IPS-15b (cell line): ENCODE measurements around the gene GRB14.
"Not testable (repeated sequence)": the region's sequence is repeated elsewhere in the genome, so short reads cannot be mapped to it uniquely, and the experiment has no call there.

ENCODE experiments used
- H3K27me3 ChIP-seq: one replicate; pipeline ENCODE4 v1.6.1; 2013; ENCODE audit warnings: low read length; ENCODE audit not compliant: control insufficient read depth, insufficient read depth
- H3K36me3 ChIP-seq: one replicate; pipeline ENCODE4 v1.6.1; 2013; ENCODE audit warnings: low read length; ENCODE audit not compliant: control insufficient read depth, insufficient read depth
- H3K4me1 ChIP-seq: one replicate; pipeline ENCODE4 v1.6.1; 2013; ENCODE audit warnings: mild to moderate bottlenecking, low read length; ENCODE audit not compliant: control insufficient read depth, insufficient read depth
- H3K4me3 ChIP-seq: one replicate; pipeline ENCODE4 v1.5.1; 2013; ENCODE audit warnings: low read depth, low read length
- H3K9ac ChIP-seq: one replicate; pipeline ENCODE4 v1.6.1; 2013; ENCODE audit warnings: low read depth, mild to moderate bottlenecking, low read length
- H3K9me3 ChIP-seq: one replicate; pipeline ENCODE4 v1.6.1; 2013; ENCODE audit warnings: mild to moderate bottlenecking, low read length; ENCODE audit not compliant: control insufficient read depth, insufficient read depth

Gene GRB14

DNA sequence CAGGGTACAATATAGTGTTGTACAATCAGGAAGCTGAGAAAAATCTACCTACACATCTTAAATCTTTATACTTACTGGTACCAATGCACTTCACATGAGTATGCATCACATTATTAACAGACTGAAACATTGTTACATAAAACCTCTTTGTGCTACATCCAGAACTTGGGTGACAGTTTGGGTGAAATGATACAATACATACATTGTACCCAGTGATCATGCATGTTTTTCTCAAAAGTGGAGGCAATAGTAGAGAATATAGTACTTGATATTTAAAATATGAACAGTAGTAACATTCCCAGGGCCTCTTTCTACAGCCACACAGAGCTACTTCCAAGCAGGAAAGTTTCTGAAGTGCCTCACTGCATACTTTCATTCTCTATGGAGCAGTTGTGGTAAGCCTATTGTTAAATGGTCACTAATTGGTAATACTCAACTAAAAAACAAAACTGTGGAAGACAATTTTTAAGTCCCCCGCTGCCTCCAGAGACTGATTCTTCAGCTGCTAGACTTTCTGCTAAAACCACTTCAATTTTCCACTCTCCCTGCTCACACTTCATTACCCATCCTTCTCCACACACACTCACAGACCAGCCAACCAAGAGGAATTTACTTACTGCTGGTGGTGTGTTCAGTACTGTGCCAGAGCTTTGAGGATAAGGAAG lies 22.9 kb upstream of the GRB14 start:
- H3K36me3 ChIP-seq: no peaks in the 10 kb centered on the region
- no peak overlapping the region for H3K4me3 ChIP-seq
- no peaks in the 10 kb centered on the region for H3K9me3 ChIP-seq
- no peak overlapping the region for H3K9ac ChIP-seq
- no peaks in the 10 kb centered on the region for H3K4me1 ChIP-seq
- no peaks in the 10 kb centered on the region for H3K27me3 ChIP-seq

DNA sequence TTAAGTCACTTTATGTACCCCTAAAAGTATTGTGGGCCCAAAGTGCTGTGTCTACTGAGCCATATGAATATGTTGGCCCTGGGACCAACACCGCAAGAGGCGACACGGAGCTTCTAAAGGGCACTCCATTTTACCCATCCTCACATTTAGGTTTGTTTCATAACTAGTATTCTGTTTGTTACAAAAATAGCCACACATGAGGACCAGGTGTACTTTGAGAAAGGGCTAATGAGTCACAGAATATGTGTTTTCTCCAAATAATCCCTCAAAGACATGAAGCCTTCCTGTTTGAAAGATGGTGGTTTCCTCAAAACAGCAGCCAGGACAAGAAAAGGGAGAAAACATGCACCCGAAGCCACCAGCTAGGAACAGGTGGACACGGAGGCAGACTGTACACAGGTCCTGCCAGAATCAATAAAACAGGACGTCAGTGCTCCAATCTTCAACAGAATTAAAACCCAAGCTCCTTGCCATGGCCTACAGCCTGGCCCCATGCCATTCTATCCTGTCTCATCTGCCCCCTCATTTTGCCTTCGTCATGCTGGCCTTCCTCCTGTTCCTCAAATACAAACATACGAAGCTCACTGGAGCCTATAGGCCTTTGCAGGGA lies 21.8 kb upstream of the GRB14 start:
- H3K27me3 ChIP-seq: no peaks in the 10 kb centered on the region
- H3K9ac ChIP-seq: no peak overlapping the region
- H3K9me3 ChIP-seq: no peaks in the 10 kb centered on the region
- H3K4me3 ChIP-seq: no peak overlapping the region
- no peaks in the 10 kb centered on the region for H3K36me3 ChIP-seq
- H3K4me1 ChIP-seq: peaks cover 3% of the 10 kb centered on the region

DNA sequence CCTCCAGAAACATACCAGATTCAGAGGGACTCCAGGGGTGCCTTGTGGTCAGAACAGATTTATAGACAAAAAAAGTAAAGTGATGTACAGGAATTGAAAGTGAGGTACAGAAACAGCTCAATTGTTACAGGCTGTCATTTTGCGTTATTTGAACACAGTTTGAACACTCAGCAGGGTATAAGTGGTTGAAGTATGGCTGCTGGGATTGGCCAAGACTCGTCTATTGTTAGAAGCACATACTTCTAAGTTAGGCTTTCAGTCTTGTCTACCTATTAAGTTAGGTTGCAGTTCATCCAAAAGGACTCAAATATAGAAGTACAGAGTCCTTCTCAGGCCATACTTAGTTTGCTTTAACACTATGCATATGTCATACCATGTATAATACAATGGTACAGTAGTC lies 21.0 kb upstream of the GRB14 start:
- no peak overlapping the region for H3K9ac ChIP-seq
- H3K36me3 ChIP-seq: no peaks in the 10 kb centered on the region
- no peak overlapping the region for H3K4me3 ChIP-seq
- no peaks in the 10 kb centered on the region for H3K27me3 ChIP-seq
- H3K4me1 ChIP-seq: peaks cover 3% of the 10 kb centered on the region
- no peaks in the 10 kb centered on the region for H3K9me3 ChIP-seq

DNA sequence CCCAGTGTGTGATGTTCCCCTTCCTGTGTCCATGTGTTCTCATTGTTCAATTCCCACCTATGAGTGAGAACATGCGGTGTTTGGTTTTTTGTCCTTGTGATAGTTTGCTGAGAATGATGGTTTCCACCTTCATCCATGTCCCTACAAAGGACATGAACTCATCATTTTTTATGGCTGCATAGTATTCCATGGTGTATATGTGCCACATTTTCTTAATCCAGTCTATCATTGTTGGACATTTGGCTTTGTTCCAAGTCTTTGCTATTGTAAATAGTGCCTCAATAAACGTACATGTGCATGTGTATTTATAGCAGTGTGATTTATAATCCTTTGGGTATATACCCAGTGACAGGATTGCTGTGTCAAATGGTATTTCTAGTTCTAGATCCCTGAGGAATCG lies 7.0 kb upstream of the GRB14 start:
- H3K9me3 ChIP-seq, H3K27me3 ChIP-seq, H3K4me1 ChIP-seq, H3K4me3 ChIP-seq, H3K9ac ChIP-seq, H3K36me3 ChIP-seq: not testable (repeated sequence)

DNA sequence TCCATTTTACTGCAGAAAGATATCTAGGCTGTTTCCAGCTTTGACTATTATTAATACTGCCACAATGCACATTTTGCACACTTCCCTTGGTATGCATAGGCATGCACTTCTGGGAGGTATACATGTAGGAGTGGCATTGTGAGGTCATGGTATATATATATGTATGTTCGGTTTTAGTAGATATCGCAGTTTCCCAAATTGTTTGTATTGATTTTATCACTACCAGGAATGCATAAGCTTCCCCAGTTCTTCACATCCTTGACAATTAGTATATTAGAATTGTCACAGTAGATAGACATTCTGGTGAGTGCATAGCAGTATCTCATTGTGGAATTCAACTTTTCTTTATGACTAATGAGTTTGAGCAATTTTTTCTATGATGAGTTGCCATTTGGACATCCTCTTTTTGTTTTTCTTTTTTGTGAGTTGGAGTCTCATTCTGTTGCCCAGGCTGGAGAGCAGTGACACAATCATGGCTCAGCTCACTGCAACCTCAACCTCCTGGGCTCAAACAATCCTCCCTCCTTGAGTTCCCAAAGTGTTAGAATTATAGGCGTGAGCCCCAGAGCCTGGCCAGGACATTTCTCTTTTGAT lies 4.2 kb upstream of the GRB14 start:
- H3K9ac ChIP-seq: no peak overlapping the region
- no peaks in the 10 kb centered on the region for H3K9me3 ChIP-seq
- H3K27me3 ChIP-seq: no peaks in the 10 kb centered on the region
- no peaks in the 10 kb centered on the region for H3K36me3 ChIP-seq
- H3K4me3 ChIP-seq: no peak overlapping the region
- H3K4me1 ChIP-seq: peaks cover 11% of the 10 kb centered on the region

DNA sequence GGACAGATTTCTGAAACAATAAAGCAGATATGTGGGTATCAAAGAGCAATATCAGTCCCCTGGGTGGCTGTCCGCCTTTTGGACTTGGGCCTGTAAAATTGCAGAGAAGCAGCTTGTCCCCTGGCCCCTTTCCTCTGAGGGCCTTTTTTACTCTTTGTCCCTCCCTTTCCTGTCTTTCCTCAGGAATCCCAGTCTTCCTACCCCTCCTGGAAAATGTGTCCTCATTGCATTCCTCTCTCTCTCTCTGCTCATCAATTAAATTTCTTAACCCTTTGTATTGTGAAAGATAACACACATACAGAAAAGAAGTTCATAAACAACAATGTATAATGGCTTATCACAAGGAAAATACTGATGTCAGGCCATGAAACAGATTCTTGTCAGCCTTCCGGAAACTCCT lies 3.0 kb upstream of the GRB14 start:
- peaks cover 11% of the 10 kb centered on the region for H3K4me1 ChIP-seq
- no peak overlapping the region for H3K4me3 ChIP-seq
- H3K9ac ChIP-seq: no peak overlapping the region
- H3K9me3 ChIP-seq: no peaks in the 10 kb centered on the region
- H3K36me3 ChIP-seq: no peaks in the 10 kb centered on the region
- H3K27me3 ChIP-seq: no peaks in the 10 kb centered on the region

DNA sequence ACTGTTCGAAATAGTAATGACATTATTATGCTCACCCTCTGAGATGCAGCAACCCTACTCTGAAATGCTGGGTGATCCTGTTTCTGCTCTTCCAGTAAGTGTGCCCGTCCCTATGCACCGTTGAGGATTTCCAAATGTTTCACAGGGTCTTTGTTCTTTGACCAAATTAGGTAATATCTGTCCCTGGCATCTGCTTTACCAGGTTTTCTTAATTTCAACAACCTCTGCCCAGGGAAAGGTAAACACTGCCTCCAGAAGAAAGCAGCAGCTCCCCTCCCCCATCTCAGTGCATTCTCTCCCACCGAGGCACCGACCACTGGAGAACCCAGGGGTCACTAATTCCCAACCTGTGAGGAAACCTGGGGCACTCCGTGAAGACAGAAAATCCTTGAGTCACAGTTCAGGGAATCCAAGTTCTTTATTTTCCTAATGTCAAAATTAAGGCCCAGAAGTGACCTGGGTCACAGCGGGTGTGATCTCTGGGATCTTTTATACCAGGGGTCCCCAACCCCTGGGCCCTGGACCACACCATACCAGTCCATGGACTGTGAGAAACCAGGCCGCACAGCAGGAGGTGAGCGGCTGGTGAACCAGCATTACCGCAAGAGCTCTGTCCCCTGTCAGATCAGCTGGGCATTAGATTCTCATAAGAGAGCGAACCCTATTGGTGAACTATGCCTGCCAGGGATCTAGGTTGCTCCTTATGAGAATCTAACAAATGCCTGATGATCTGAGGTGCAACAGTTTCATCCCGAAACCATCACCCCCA lies 1.2 kb upstream of the GRB14 start:
- no peaks in the 10 kb centered on the region for H3K36me3 ChIP-seq
- H3K4me3 ChIP-seq: peak overlapping the region; percentile 68
- no peaks in the 10 kb centered on the region for H3K9me3 ChIP-seq
- no peaks in the 10 kb centered on the region for H3K27me3 ChIP-seq
- peaks cover 11% of the 10 kb centered on the region for H3K4me1 ChIP-seq
- H3K9ac ChIP-seq: no peak overlapping the region

DNA sequence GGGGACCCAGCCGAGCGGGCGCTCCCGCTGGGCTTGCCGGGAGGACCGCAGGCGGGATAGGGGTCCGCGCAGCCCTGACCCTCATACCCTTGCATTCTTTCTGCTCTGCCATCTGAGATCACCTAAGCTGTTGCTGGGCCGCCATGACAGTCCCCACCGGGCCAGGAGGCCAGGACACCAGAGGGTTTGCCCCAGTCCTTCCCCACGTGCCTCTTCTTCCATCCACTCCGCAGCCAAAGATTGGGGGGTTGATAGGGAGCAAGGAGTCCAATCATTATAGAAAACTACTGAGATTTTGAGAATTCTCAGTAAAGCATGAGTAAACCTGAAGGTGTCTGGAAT lies 453 bp upstream of the GRB14 start:
- H3K4me3 ChIP-seq: peak overlapping the region; percentile 68
- H3K27me3 ChIP-seq: no peaks in the 10 kb centered on the region
- H3K9ac ChIP-seq: no peak overlapping the region

DNA sequence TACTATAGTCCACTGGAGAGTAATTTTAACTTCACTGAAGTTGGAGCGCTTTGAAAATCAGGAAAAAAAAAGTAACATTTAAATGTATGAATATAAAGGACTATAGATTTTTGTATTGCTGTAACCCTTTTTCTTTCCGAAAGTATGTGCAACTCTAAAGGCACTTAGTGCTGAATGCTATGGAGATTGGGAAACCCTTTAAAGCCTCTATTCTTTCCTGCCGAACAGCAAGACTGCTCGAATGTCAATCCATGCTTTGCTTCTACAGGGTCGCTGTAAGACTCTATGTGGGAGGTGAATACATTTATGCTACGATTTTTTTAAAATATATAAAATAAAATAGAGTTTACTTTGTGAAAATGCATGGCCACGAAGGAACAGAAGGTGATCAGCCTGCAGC lies 825 bp downstream of the GRB14 start:
- Histone ChIP-seq H3K9me3 (no peaks in the 10 kb centered on the region), H3K4me1 (peaks cover 11% of the 10 kb centered on the region), H3K4me3 (peak overlapping the region; percentile 50), H3K9ac (peak overlapping the region; percentile 47), H3K36me3 (no peaks in the 10 kb centered on the region), H3K27me3 (no peaks in the 10 kb centered on the region)

More for the DNA sequence above, 453 bp upstream of the GRB14 start:
- Histone ChIP-seq H3K9me3 (no peaks in the 10 kb centered on the region), H3K4me1 (peaks cover 11% of the 10 kb centered on the region), H3K36me3 (no peaks in the 10 kb centered on the region)

DNA sequence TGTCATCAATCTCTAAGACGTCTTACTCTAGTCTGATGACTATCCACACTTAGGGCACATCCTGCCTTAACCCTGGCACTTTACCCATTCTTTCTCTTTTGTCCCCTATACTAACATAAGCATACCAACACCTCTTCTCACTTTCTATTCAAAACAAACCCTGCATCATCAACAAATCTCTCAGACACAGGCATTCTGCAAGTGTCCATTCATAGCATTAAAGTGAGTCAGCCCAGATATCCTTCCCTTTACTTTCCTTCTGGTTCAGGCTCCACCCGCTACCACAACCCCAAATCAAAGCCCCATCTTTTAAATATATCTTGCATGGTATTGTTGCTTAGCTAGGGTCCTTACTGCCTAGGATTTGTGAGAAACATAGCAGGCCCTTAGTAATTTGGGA lies 3.8 kb downstream of the GRB14 start:
- no peak overlapping the region for H3K4me3 ChIP-seq

DNA sequence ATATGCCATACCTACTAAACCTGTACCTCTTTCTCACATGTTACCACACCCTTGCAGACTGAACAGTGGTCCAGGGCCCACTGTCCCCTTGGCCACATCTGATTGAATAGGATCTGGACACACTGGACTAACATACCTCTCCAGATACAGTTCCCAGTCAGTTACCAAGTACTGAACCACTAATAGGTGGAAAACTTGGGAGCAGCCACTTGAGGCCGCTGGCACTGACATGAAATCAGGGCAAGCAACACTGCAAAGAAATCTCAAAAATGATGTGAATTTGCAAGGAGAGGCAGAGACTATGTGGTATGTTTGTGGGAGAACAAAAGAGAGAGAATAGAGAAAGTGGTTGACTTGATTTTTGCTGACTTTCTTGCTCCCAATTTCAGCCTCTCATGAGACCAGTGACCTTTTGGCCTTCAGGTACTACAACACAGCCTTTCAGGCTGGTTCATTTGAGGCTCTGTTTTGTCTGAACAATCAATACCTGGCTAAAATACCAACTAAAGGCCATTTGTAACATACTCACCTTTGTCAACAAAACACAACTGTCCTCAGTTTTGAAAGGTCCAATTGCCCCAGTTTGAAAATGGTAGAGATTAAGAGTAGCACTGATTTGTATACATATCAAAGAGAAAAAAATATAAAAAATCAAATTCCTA lies 7.8 kb downstream of the GRB14 start:
- Histone ChIP-seq H3K9ac (no peak overlapping the region), H3K36me3 (no peaks in the 10 kb centered on the region), H3K4me1 (no peaks in the 10 kb centered on the region), H3K27me3 (no peaks in the 10 kb centered on the region), H3K9me3 (no peaks in the 10 kb centered on the region), H3K4me3 (no peak overlapping the region)

More for the DNA sequence above, 3.8 kb downstream of the GRB14 start:
- H3K4me1 ChIP-seq: peaks cover under 1% of the 10 kb centered on the region
- no peak overlapping the region for H3K9ac ChIP-seq
- H3K27me3 ChIP-seq: no peaks in the 10 kb centered on the region
- H3K9me3 ChIP-seq: no peaks in the 10 kb centered on the region
- H3K36me3 ChIP-seq: no peaks in the 10 kb centered on the region
